Uterus (tissue), 4 donors: ENCODE results near the gene BBS9. TPM values are rescaled to one million over a fixed set of nuclear protein-coding genes. Genes with fewer than 3 reads are reported as not detected.

ENCODE experiments used
- DNase-seq, 2 donors: peaks; one replicate each; pipeline ENCODE4 v3.0.0-alpha.2; 2019 to 2020
- H3K27ac ChIP-seq, 2 donors: fragments of 200-600 bp; sonication (generic); 1 replicate in 1 of 2; 2 replicates in 1 of 2; pipeline ENCODE4 v1.5.1; 2016 to 2018
- H3K27me3 ChIP-seq, 2 donors: fragments of 200-600 bp; sonication (generic); one replicate each; pipeline ENCODE4 v1.5.1; 2018 to 2019; ENCODE audit warnings: control low read depth in 1 of 2
- H3K36me3 ChIP-seq, 2 donors: fragments of 200-600 bp; sonication (generic); one replicate each; pipeline ENCODE4 v1.5.1; 2019; ENCODE audit warnings: control low read depth in 1 of 2
- H3K4me1 ChIP-seq, 2 donors: fragments of 200-600 bp; sonication (generic); one replicate each; pipeline ENCODE4 v1.5.1; 2018 to 2019; ENCODE audit warnings: control low read depth in 1 of 2
- H3K4me3 ChIP-seq, 2 donors: fragments of 200-600 bp; sonication (generic); 1 replicate in 1 of 2; 2 replicates in 1 of 2; pipeline ENCODE4 v1.5.1; 2018 to 2019; ENCODE audit warnings: mild to moderate bottlenecking in 1 of 2
- H3K9me3 ChIP-seq, 2 donors: fragments of 200-600 bp; sonication (generic); one replicate each; pipeline ENCODE4 v1.5.1; 2019; ENCODE audit warnings: control low read depth in 1 of 2
- POLR2A ChIP-seq, 2 donors: fragments of 450-650 bp; IDR thresholded peaks; one replicate each; pipeline ENCODE4 v1.6.1; 2016; ENCODE audit warnings: antibody characterized with exemption in 2 of 2, mild to moderate bottlenecking in 1 of 2, moderate library complexity in 1 of 2
- intact Hi-C: fragments of 100-400 bp; cut with DNase I; formaldehyde crosslinking; loops from one replicate; pipeline ENCODE4 v1.15.1; 2023; ENCODE audit warnings: low total_unique reads
- total RNA-seq, 4 donors: library from RNA; depleted of rRNA in 3 of 4; stranded (reverse); fragments of >200 nt in 3 of 4; gene quantifications; one replicate each; pipeline versions ENCODE4 v1.1.0 to v1.2.4, GENCODE V29; 2014 to 2023
- TF ChIP-seq, protein P1 (sequence below), 4 experiments: fragments of 200-600 bp in 2 of 4; fragments of 450-650 bp in 2 of 4; sonication (generic) in 2 of 4; IDR thresholded peaks; one replicate each; pipeline ENCODE4 v1.5.1; 2016 to 2019; ENCODE audit warnings: antibody characterized with exemption in 4 of 4, mild to moderate bottlenecking in 2 of 4, moderate library complexity in 1 of 4
- donor health status: DM: yes; HTN: yes; CAD: no.

BBS9 gene
- total RNA-seq, 4 donors from 2014 or later, result 24.1 to 77.4 (median 39.4) TPM

DNA sequence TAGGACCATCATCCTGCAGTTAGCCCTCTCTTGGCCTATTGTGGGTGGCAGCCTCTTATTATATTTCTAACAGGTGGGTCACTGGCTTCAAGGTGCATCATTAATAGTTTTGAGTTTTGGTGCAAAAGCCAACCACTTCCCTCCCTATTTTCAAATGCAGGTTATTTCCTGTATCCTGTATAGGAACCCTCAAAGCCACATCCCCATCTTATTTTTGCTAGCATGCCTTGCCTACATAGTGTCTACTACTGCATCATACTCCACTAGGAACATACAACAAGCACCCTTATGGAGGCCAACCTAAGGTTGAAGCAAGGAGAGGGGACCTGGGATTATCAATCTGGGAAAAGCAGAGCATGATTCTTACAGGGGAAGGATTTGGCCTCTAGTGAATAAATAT is 264.4 kb downstream of the BBS9 start:
- no peaks in the 10 kb centered on the region for H3K36me3 ChIP-seq
- no peak overlapping the region for H3K4me3 ChIP-seq
- no peaks in the 10 kb centered on the region for H3K9me3 ChIP-seq
- H3K27me3 ChIP-seq, result no peaks in the 10 kb centered on the region
- intact Hi-C loops, result no loop called here
- no peak overlapping the region for H3K27ac ChIP-seq
- no peak for DNase-seq
- TF ChIP-seq POLR2A (IDR thresholded peaks at IDR 0.05), result no peak
- TF ChIP-seq, protein P1, sequence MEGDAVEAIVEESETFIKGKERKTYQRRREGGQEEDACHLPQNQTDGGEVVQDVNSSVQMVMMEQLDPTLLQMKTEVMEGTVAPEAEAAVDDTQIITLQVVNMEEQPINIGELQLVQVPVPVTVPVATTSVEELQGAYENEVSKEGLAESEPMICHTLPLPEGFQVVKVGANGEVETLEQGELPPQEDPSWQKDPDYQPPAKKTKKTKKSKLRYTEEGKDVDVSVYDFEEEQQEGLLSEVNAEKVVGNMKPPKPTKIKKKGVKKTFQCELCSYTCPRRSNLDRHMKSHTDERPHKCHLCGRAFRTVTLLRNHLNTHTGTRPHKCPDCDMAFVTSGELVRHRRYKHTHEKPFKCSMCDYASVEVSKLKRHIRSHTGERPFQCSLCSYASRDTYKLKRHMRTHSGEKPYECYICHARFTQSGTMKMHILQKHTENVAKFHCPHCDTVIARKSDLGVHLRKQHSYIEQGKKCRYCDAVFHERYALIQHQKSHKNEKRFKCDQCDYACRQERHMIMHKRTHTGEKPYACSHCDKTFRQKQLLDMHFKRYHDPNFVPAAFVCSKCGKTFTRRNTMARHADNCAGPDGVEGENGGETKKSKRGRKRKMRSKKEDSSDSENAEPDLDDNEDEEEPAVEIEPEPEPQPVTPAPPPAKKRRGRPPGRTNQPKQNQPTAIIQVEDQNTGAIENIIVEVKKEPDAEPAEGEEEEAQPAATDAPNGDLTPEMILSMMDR (IDR thresholded peaks at IDR 0.05), result no peak
- H3K4me1 ChIP-seq, result no peaks in the 10 kb centered on the region

DNA sequence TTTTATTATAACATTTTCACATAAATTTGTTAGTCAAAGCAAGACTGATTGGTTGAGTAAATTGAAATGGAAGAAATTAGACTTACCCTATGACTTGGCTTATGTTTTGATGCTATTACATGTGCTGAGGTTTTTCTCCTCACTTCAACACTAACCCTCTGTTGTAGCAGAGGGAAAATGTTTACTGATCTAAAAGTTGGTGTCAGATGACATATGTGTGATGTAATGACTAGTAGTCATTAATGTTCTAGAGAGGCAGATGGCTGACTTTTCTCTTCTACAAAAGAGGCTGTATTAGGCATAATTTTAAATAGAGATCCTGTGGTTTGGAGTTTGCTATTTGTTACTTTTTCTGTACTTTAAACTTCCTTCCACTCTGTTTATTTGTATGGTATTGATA is 266.0 kb downstream of the BBS9 start:
- Histone ChIP-seq H3K4me3 (no peak overlapping the region), H3K27me3 (no peaks in the 10 kb centered on the region), H3K27ac (no peak overlapping the region), H3K36me3 (no peaks in the 10 kb centered on the region), H3K9me3 (no peaks in the 10 kb centered on the region), H3K4me1 (no peaks in the 10 kb centered on the region)
- no peak for DNase-seq
- intact Hi-C loops, result no loop called here
- TF ChIP-seq, protein P1 (IDR thresholded peaks at IDR 0.05), result no peak
- TF ChIP-seq POLR2A (IDR thresholded peaks at IDR 0.05), result no peak

DNA sequence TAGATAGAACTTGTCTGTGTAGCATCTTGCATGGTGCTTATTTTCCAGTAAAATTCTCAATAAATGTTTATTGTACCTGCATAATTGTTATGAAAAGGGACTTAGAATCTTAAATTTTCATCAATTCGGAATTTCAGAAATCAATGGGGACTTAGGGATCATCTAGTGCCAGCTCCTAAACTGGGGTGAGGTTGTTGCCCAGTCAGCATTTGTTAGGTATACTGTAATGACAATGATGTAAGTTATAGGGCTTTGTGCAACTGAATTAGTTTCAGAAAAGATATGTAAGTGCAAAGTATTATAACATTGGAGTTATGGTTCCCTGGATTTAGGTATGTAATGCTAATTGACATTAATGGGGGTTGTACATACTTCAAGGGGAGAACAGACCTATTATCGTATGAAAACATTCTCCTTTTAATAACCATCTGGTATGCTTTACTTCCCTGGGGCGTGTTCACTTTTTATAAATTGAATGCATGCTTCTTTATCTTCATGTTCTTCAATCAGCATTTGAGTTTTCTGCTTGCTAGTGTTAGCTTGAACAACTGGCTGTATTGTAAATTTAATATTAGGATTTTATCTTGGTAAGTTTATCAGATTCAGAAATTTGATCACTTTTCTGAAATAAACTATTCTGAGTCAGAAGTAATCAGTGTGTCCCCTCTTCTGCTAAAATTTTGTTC is 270.3 kb downstream of the BBS9 start:
- no peak for TF ChIP-seq POLR2A (IDR thresholded peaks at IDR 0.05)
- TF ChIP-seq, protein P1 (IDR thresholded peaks at IDR 0.05), result no peak
- no peak for DNase-seq
- Histone ChIP-seq H3K27ac (no peak overlapping the region), H3K36me3 (no peaks in the 10 kb centered on the region), H3K9me3 (no peaks in the 10 kb centered on the region), H3K4me3 (no peak overlapping the region), H3K4me1 (no peaks in the 10 kb centered on the region), H3K27me3 (no peaks in the 10 kb centered on the region)
- intact Hi-C loops, result no loop called here

DNA sequence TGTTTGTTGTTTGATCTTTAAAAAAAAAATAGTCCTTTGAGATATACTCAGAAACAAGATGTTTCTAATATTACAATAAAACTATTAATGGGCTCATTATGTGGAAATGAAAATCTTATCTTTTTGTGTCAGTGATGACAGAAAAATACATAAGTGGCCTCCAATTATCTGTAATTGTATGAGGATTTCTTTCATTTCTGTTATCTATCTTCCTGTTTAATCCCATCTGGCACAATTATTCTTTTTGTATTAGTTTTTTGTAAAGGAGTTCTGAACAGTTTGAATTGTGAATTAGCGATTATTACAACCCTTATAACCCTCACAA is 270.8 kb downstream of the BBS9 start:
- no peak for DNase-seq
- no peak for TF ChIP-seq POLR2A (IDR thresholded peaks at IDR 0.05)
- TF ChIP-seq, protein P1 (IDR thresholded peaks at IDR 0.05), result no peak
- intact Hi-C loops, result no loop called here
- Histone ChIP-seq H3K4me1 (no peaks in the 10 kb centered on the region), H3K4me3 (no peak overlapping the region), H3K9me3 (no peaks in the 10 kb centered on the region), H3K27me3 (no peaks in the 10 kb centered on the region), H3K36me3 (no peaks in the 10 kb centered on the region), H3K27ac (no peak overlapping the region)

DNA sequence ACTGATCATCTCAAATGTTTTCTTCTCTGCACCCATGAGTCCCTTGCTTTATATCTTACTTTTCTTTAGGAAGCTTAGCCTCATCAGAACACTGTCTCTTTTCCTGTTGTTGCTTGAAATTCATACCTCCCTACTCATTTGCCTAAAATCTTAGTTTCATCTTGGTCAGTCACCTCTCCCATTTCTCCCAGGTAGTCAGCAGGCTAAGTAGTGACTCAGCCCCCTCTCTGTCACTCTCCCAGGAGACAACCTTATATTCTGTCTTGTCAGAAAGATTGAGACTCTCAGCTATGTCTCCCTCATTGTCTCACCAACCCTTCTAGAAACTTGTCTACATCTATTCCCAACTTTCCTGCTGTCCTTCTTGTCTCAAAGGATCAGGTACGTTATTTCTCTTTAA is 280.9 kb downstream of the BBS9 start:
- no peak for DNase-seq
- intact Hi-C loops, result no loop called here
- H3K27me3 ChIP-seq, result no peaks in the 10 kb centered on the region

More for the DNA sequence above, 280.9 kb downstream of the BBS9 start:
- no peaks in the 10 kb centered on the region for H3K4me1 ChIP-seq
- TF ChIP-seq, protein P1 (IDR thresholded peaks at IDR 0.05), result no peak
- no peak for TF ChIP-seq POLR2A (IDR thresholded peaks at IDR 0.05)
- H3K36me3 ChIP-seq, result no peaks in the 10 kb centered on the region
- no peak overlapping the region for H3K27ac ChIP-seq
- peaks cover 0 to 2% of the 10 kb centered on the region in 2 donors for H3K9me3 ChIP-seq
- no peak overlapping the region for H3K4me3 ChIP-seq
